HCT116 (cell line): Measurements from ENCODE around the gene LEMD1. TPM values are rescaled to one million over a fixed set of nuclear protein-coding genes. Genes with fewer than 3 reads are reported as not detected.

Experiments used
- ATAC-seq: fragments of 200-7000 bp; cut with Tn5 transposase; 2 replicates; pipeline ENCODE4 v1.9.1; 2020; ENCODE audit warnings: mild to moderate bottlenecking, moderate library complexity
- BruUV-seq: library from RNA; stranded (reverse); fragments of 400-500 nt; replicated peaks from 2 replicates; lab custom pipeline; 2021; lab: Mats Ljungman, UMichigan
- CTCF ChIA-PET: fragments of 300-600 bp; sonication (Branson Sonifier 250); formaldehyde crosslinking; loops from one replicate; lab custom pipeline; 2021; ENCODE audit warnings: antibody characterized with exemption; lab: Charles Lee
- POLR2A ChIA-PET: fragments of 300-600, 350-600 bp; sonication (Branson Sonifier 250); formaldehyde crosslinking; loops from one replicate; lab custom pipeline; 2021; ENCODE audit warnings: antibody characterized with exemption; lab: Charles Lee
- RAD21 ChIA-PET, 2 experiments: fragments of 300-600 bp; sonication (Branson Sonifier 250); formaldehyde crosslinking; loops; one replicate each; lab custom pipeline; 2023; ENCODE audit warnings: low total read pairs in 2 of 2; ENCODE audit not compliant: uncharacterized antibody in 2 of 2, unreplicated experiment in 2 of 2, low non-redundant PET in 1 of 2; lab: Charles Lee
- DNase-seq: peaks from one replicate; pipeline ENCODE4 v3.0.0-alpha.2; 2010; ENCODE audit warnings: low read depth, low spot score
- H2AFZ ChIP-seq: fragments of 200-600 bp; shearing (Covaris generic), sonication (generic); 2 replicates; pipeline ENCODE4 v1.6.1; 2017; ENCODE audit warnings: low read depth, mixed run types, mixed read lengths, antibody characterized with exemption, low read length; ENCODE audit not compliant: poor library complexity, severe bottlenecking
- H3K27ac ChIP-seq: 2 replicates; pipeline ENCODE4 v1.5.1; 2012; ENCODE audit warnings: low read depth, low read length
- H3K27me3 ChIP-seq: fragments of 200-600 bp; sonication (generic); 2 replicates; pipeline ENCODE4 v1.6.1; 2016; ENCODE audit warnings: mixed run types, low read length, mixed read lengths; ENCODE audit not compliant: insufficient read depth
- H3K36me3 ChIP-seq, 2 experiments: fragments of 200-500 bp in 1 of 2; fragments of 200-600 bp in 1 of 2; sonication (Bioruptor generic) in 1 of 2; sonication (generic) in 1 of 2; 2 replicates each; pipeline versions ENCODE4 v1.5.1 to v1.6.1; 2014 to 2016; ENCODE audit warnings: low read length in 2 of 2, inconsistent platforms in 1 of 2, mixed read lengths in 1 of 2, mixed run types in 1 of 2; ENCODE audit not compliant: insufficient read depth in 2 of 2, control insufficient read depth in 1 of 2
- H3K4me1 ChIP-seq, 2 experiments: fragments of 200-600 bp in 1 of 2; sonication (generic) in 1 of 2; 2 replicates each; pipeline versions ENCODE4 v1.5.1 to v1.6.1; 2012 to 2017; ENCODE audit warnings: low read length in 2 of 2, inconsistent platforms in 1 of 2, mild to moderate bottlenecking in 1 of 2, mixed read lengths in 1 of 2, mixed run types in 1 of 2, moderate library complexity in 1 of 2; ENCODE audit not compliant: insufficient read depth in 2 of 2, control insufficient read depth in 1 of 2
- H3K4me2 ChIP-seq: fragments of 200-600 bp; sonication (generic); 2 replicates; pipeline ENCODE4 v1.6.1; 2017; ENCODE audit warnings: mixed run types, low read length, mixed read lengths
- H3K4me3 ChIP-seq, 2 experiments: fragments of 200-600 bp in 1 of 2; sonication (generic) in 1 of 2; replicated peaks in 1 of 2; 2 replicates each; pipeline ENCODE4 v1.5.1; 2011 to 2016; ENCODE audit warnings: low read length in 2 of 2, control low read depth in 1 of 2, low read depth in 1 of 2, mild to moderate bottlenecking in 1 of 2, mixed read lengths in 1 of 2, mixed run types in 1 of 2
- H3K79me2 ChIP-seq: fragments of 200-600 bp; sonication (generic); 2 replicates; pipeline ENCODE4 v1.6.1; 2017; ENCODE audit warnings: mild to moderate bottlenecking, mixed run types, low read length, moderate library complexity, mixed read lengths; ENCODE audit not compliant: insufficient read depth
- H3K9ac ChIP-seq: fragments of 200-600 bp; sonication (generic); 2 replicates; pipeline ENCODE4 v1.6.1; 2016; ENCODE audit warnings: low read length, mixed read lengths
- H3K9me2 ChIP-seq: fragments of 200-600 bp; sonication (generic), shearing (Covaris generic); 2 replicates; pipeline ENCODE4 v1.6.1; 2017; ENCODE audit warnings: mixed run types, mild to moderate bottlenecking, moderate library complexity; ENCODE audit not compliant: insufficient read depth
- H3K9me3 ChIP-seq, 2 experiments: fragments of 200-500 bp in 1 of 2; fragments of 200-600 bp in 1 of 2; sonication (Bioruptor generic) in 1 of 2; sonication (generic) in 1 of 2; 2 replicates each; pipeline ENCODE4 v1.6.1; 2014 to 2017; ENCODE audit warnings: low read length in 2 of 2, mixed read lengths in 2 of 2, inconsistent platforms in 1 of 2, low read depth in 1 of 2, mild to moderate bottlenecking in 1 of 2, mixed run types in 1 of 2, moderate library complexity in 1 of 2; ENCODE audit not compliant: control insufficient read depth in 1 of 2, insufficient read depth in 1 of 2
- H4K20me1 ChIP-seq: fragments of 200-600 bp; sonication (generic), shearing (Covaris generic); 2 replicates; pipeline ENCODE4 v1.6.1; 2017; ENCODE audit warnings: mixed run types, mild to moderate bottlenecking, moderate library complexity; ENCODE audit not compliant: insufficient read depth
- ATF3 ChIP-seq: IDR thresholded peaks from 2 replicates; pipeline ENCODE4 v1.6.1; 2012
- CBX3 ChIP-seq: IDR thresholded peaks from 2 replicates; pipeline ENCODE4 v1.6.1; 2012; ENCODE audit warnings: low read depth
- EGR1 ChIP-seq: IDR thresholded peaks from 2 replicates; pipeline ENCODE4 v1.6.1; 2012; ENCODE audit warnings: low read depth
- ELF1 ChIP-seq: IDR thresholded peaks from 2 replicates; pipeline ENCODE4 v1.6.1; 2012; ENCODE audit warnings: low read depth, borderline replicate concordance
- EZH2 ChIP-seq: fragments of 200-600 bp; sonication (generic); IDR thresholded peaks from 2 replicates; pipeline ENCODE4 v1.6.1; 2017; ENCODE audit warnings: antibody characterized with exemption, mixed run types
- FOSL1 ChIP-seq: IDR thresholded peaks from 2 replicates; pipeline ENCODE4 v1.6.1; 2012; ENCODE audit warnings: low read depth
- JUND ChIP-seq: IDR thresholded peaks from 2 replicates; pipeline ENCODE4 v1.6.1; 2012
- POLR2A ChIP-seq: IDR thresholded peaks from 2 replicates; pipeline ENCODE4 v1.7.0; 2011; ENCODE audit warnings: borderline replicate concordance; ENCODE audit not compliant: insufficient read depth, insufficient read length; ENCODE audit errors: extremely low read depth
- RAD21 ChIP-seq: IDR thresholded peaks from 2 replicates; pipeline ENCODE4 v1.6.1; 2012; ENCODE audit warnings: low read depth, mild to moderate bottlenecking
- SIN3A ChIP-seq: IDR thresholded peaks from 2 replicates; pipeline ENCODE4 v1.6.1; 2012; ENCODE audit warnings: low read depth
- SP1 ChIP-seq: IDR thresholded peaks from 2 replicates; pipeline ENCODE4 v1.6.1; 2012; ENCODE audit warnings: low read depth
- SRF ChIP-seq: IDR thresholded peaks from 2 replicates; pipeline ENCODE4 v1.6.1; 2012; ENCODE audit warnings: low read depth
- TCF7L2 ChIP-seq: IDR thresholded peaks from 2 replicates; pipeline ENCODE4 v1.7.0; 2011; ENCODE audit warnings: borderline replicate concordance, inconsistent platforms; ENCODE audit not compliant: insufficient read depth, insufficient read length; ENCODE audit errors: extremely low read depth
- YY1 ChIP-seq: IDR thresholded peaks from 2 replicates; pipeline ENCODE4 v1.6.1; 2011; ENCODE audit warnings: low read length, low read depth, moderate library complexity, mild to moderate bottlenecking; ENCODE audit not compliant: insufficient replicate concordance; ENCODE audit errors: extremely low read depth
- ZBTB33 ChIP-seq: IDR thresholded peaks from 2 replicates; pipeline ENCODE4 v1.6.1; 2011; ENCODE audit warnings: mild to moderate bottlenecking, low read length, moderate library complexity; ENCODE audit not compliant: insufficient replicate concordance; ENCODE audit errors: extremely low read depth
- ZFX ChIP-seq: fragments of 450-650 bp; IDR thresholded peaks from 2 replicates; pipeline ENCODE4 v1.6.1; 2017
- ZNF274 ChIP-seq: fragments of 200-500 bp; sonication (Bioruptor generic); IDR thresholded peaks from 2 replicates; pipeline ENCODE4 v1.6.1; 2014; ENCODE audit warnings: mild to moderate bottlenecking, low read depth, low read length, inconsistent platforms
- intact Hi-C: fragments of 100-400 bp; cut with micrococcal nuclease; formaldehyde crosslinking; loops from 2 replicates; pipeline ENCODE4 v1.10.0; 2022
- total RNA-seq: library from RNA; stranded (reverse); gene quantifications from one replicate; pipeline ENCODE4 v1.2.1, GENCODE V29; 2021; ENCODE audit not compliant: unreplicated experiment
- TF ChIP-seq, protein P1 (sequence below): IDR thresholded peaks from 2 replicates; pipeline ENCODE4 v1.6.1; 2012

LEMD1 gene
- total RNA-seq, 1 experiment from 2014 or later = 11.9 TPM

GRCh38 chr1:205450448-205450847, 28.6 kb upstream of the LEMD1 start:
- DNase-seq = peak; percentile 41
- Histone ChIP-seq H3K9me2 (no peaks in the 10 kb centered on the region), H3K9ac (peak overlapping the region; percentile 61), H3K4me2 (peak overlapping the region; percentile 90), H4K20me1 (no peaks in the 10 kb centered on the region), H3K27ac (peak overlapping the region; percentile 71), H3K4me1 (peaks cover 49 to 88% of the 10 kb centered on the region in 2 experiments), H3K79me2 (peaks cover 29% of the 10 kb centered on the region), H3K9me3 (no peaks in the 10 kb centered on the region), H2AFZ (no peak overlapping the region), H3K36me3 (peaks cover 0 to 8% of the 10 kb centered on the region in 2 experiments; a peak in 1 of 4 replicates), H3K27me3 (0 out of 2 replicates have a peak, but pooled peaks cover 3% of the 10 kb centered on the region), H3K4me3 (peak overlapping the region; percentile 38 to 57)
- RAD21 ChIA-PET = interaction anchor here (0.6 to 2.2 kb wide), 6 partner anchors 9 to 221 kb away, joined by 3 to 9 read pairs (median 5); no protein-coding TSS in a partner anchor
- BruUV-seq = no TSS peak
- no peak for TF ChIP-seq CBX3
- intact Hi-C loops = no loop called here
- ATAC-seq = peak; percentile 46
- POLR2A ChIA-PET = interaction anchor here (0.9 to 2.3 kb wide), 5 partner anchors 8 to 28 kb away, joined by 3 to 18 read pairs (median 10); no protein-coding TSS in a partner anchor
- CTCF ChIA-PET = interaction anchor here (0.7 to 3.6 kb wide), 8 partner anchors 10 to 177 kb away, joined by 3 to 24 read pairs (median 5); no protein-coding TSS in a partner anchor

- intact Hi-C loops = no loop called here
- Histone ChIP-seq H3K9me3 (no peaks in the 10 kb centered on the region), H3K79me2 (peaks cover 29% of the 10 kb centered on the region), H3K4me2 (peak overlapping the region; percentile 90), H3K36me3 (peaks cover 0 to 8% of the 10 kb centered on the region in 2 experiments; a peak in 1 of 4 replicates), H2AFZ (no peak overlapping the region), H3K4me3 (peak overlapping the region; percentile 77 to 82), H3K27ac (peak overlapping the region; percentile 95), H3K9ac (peak overlapping the region; percentile 84), H3K4me1 (peaks cover 50 to 94% of the 10 kb centered on the region in 2 experiments), H3K9me2 (no peaks in the 10 kb centered on the region), H3K27me3 (0 out of 2 replicates have a peak, but pooled peaks cover 3% of the 10 kb centered on the region), H4K20me1 (no peaks in the 10 kb centered on the region)
- ChIA-PET CTCF (interaction anchor here (0.7 to 3.6 kb wide), 9 partner anchors 9 to 1244 kb away, joined by 3 to 24 read pairs (median 5); no protein-coding TSS in a partner anchor), POLR2A (interaction anchor here (0.9 to 2.3 kb wide), 5 partner anchors 8 to 28 kb away, joined by 3 to 18 read pairs (median 10); no protein-coding TSS in a partner anchor), RAD21 (interaction anchor here (0.9 to 2.2 kb wide), 5 partner anchors 8 to 96 kb away, joined by 3 to 9 read pairs (median 4); no protein-coding TSS in a partner anchor)
- ATAC-seq (peak; percentile 84), DNase-seq (peak; percentile 95)
- no TSS peak for BruUV-seq
- peak; percentile 3 for TF ChIP-seq YY1
- TF ChIP-seq SP1 = no peak
- TF ChIP-seq EGR1 = no peak
- no peak for TF ChIP-seq SRF
- TF ChIP-seq ZFX = no peak
- no peak for TF ChIP-seq SIN3A
- TF ChIP-seq EZH2 = no peak
- TF ChIP-seq, protein P1, sequence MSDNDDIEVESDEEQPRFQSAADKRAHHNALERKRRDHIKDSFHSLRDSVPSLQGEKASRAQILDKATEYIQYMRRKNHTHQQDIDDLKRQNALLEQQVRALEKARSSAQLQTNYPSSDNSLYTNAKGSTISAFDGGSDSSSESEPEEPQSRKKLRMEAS = no peak
- no peak for TF ChIP-seq RAD21
- no peak for TF ChIP-seq POLR2A
- peak; percentile 33 for TF ChIP-seq ZBTB33
- TF ChIP-seq ZNF274 = no peak
- TF ChIP-seq JUND = no peak
- no peak for TF ChIP-seq ATF3
- peak; percentile 67 for TF ChIP-seq TCF7L2
- no peak for TF ChIP-seq ELF1
- TF ChIP-seq FOSL1 = no peak
Observed at GRCh38 chr1:205449750-205450443, 28.0 kb upstream of the LEMD1 start.
